Peyer's patch (tissue), 4 donors: ENCODE data around the gene PLXDC1.

Experiments used
- CTCF ChIP-seq, 6 experiments: fragments of 450-650 bp in 4 of 6; fragments of 200-600 bp in 2 of 6; sonication (generic) in 1 of 6; IDR thresholded peaks; one replicate each; pipeline ENCODE4 v1.5.1; 2017 to 2019; ENCODE audit warnings: antibody characterized with exemption in 6 of 6, mild to moderate bottlenecking in 3 of 6, moderate library complexity in 1 of 6
- POLR2A ChIP-seq, 2 donors: fragments of 450-650 bp; IDR thresholded peaks; one replicate each; pipeline ENCODE4 v1.5.1; 2017; ENCODE audit warnings: antibody characterized with exemption in 2 of 2, mild to moderate bottlenecking in 2 of 2, moderate library complexity in 2 of 2

GRCh38 chr17:39016193-39017153 is 135.0 kb downstream of the PLXDC1 start:
- TF ChIP-seq CTCF (IDR thresholded peaks at IDR 0.05) (no peak), POLR2A (IDR thresholded peaks at IDR 0.05) (no peak)
